Bronchial epithelial cell (primary cell): ENCODE data around the gene KRTAP1-3. TPM values are rescaled to one million over a fixed set of nuclear protein-coding genes. Genes with fewer than 3 reads are reported as not detected.

Source experiments
- DNase-seq: peaks from one replicate; pipeline ENCODE4 v3.0.0-alpha.2; 2010; ENCODE audit warnings: low read depth
- FAIRE-seq: peaks from 2 replicates; lab custom pipeline; 2011; peaks lifted over from hg19 to GRCh38; lab: Jason Lieb, UNC
- H3K27me3 ChIP-seq: 2 replicates; pipeline ENCODE4 v1.5.1; 2011; ENCODE audit warnings: low read length; ENCODE audit not compliant: control insufficient read depth, insufficient read depth
- H3K36me3 ChIP-seq: 2 replicates; pipeline ENCODE4 v1.5.1; 2011; ENCODE audit warnings: low read length; ENCODE audit not compliant: control insufficient read depth, insufficient read depth
- H3K4me3 ChIP-seq: 2 replicates; pipeline ENCODE4 v1.5.1; 2011; ENCODE audit warnings: mild to moderate bottlenecking, low read depth, low read length, control low read depth
- total RNA-seq: library from RNA; depleted of rRNA; stranded (reverse); fragments of >200 nt; gene quantifications from 2 replicates; pipeline ENCODE4 v1.2.1, GENCODE V29; 2014
- TF ChIP-seq, protein P1 (sequence below): IDR thresholded peaks from 2 replicates; pipeline ENCODE4 v1.5.1; 2011; ENCODE audit warnings: mild to moderate bottlenecking, moderate library complexity, low read length, control low read depth, inconsistent platforms; ENCODE audit not compliant: insufficient read depth, severe bottlenecking

Gene KRTAP1-3
- total RNA-seq, 1 donor from 2014 or later = not detected

GRCh38 chr17:41012326-41013120 lies 22.2 kb downstream of the KRTAP1-3 start:
- Histone ChIP-seq H3K36me3 (no peaks in the 10 kb centered on the region), H3K4me3 (no peak overlapping the region), H3K27me3 (no peaks in the 10 kb centered on the region)
- no peak for DNase-seq
- FAIRE-seq = no peak
- TF ChIP-seq, protein P1, sequence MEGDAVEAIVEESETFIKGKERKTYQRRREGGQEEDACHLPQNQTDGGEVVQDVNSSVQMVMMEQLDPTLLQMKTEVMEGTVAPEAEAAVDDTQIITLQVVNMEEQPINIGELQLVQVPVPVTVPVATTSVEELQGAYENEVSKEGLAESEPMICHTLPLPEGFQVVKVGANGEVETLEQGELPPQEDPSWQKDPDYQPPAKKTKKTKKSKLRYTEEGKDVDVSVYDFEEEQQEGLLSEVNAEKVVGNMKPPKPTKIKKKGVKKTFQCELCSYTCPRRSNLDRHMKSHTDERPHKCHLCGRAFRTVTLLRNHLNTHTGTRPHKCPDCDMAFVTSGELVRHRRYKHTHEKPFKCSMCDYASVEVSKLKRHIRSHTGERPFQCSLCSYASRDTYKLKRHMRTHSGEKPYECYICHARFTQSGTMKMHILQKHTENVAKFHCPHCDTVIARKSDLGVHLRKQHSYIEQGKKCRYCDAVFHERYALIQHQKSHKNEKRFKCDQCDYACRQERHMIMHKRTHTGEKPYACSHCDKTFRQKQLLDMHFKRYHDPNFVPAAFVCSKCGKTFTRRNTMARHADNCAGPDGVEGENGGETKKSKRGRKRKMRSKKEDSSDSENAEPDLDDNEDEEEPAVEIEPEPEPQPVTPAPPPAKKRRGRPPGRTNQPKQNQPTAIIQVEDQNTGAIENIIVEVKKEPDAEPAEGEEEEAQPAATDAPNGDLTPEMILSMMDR = no peak

GRCh38 chr17:41010441-41010840 lies 24.2 kb downstream of the KRTAP1-3 start:
- Histone ChIP-seq H3K4me3 (no peak overlapping the region), H3K27me3 (no peaks in the 10 kb centered on the region), H3K36me3 (no peaks in the 10 kb centered on the region)
- DNase-seq (no peak), FAIRE-seq (no peak)
- TF ChIP-seq, protein P1 = no peak

DNA sequence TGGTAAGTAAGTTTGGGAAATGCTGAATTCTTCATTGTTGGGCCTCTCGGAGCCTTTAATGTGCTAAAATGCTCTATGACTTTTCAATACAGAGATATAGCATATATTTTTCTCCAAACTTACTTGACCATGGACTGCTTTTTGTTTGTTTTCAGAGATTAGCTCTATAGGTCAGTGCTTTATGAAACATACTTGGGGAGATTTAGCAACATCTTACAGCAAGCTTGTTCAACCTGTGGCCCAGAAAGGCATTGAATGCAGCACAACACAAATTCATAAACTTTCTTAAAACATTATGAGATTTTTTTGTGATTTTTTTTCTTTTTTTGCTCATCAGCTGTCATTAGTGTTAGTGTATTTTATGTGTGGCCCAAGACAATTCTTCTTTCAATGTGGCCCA lies 24.7 kb downstream of the KRTAP1-3 start:
- DNase-seq = no peak
- TF ChIP-seq, protein P1 = no peak
- H3K36me3 ChIP-seq = no peaks in the 10 kb centered on the region
- H3K4me3 ChIP-seq = no peak overlapping the region
- H3K27me3 ChIP-seq = no peaks in the 10 kb centered on the region
- FAIRE-seq = no peak

DNA sequence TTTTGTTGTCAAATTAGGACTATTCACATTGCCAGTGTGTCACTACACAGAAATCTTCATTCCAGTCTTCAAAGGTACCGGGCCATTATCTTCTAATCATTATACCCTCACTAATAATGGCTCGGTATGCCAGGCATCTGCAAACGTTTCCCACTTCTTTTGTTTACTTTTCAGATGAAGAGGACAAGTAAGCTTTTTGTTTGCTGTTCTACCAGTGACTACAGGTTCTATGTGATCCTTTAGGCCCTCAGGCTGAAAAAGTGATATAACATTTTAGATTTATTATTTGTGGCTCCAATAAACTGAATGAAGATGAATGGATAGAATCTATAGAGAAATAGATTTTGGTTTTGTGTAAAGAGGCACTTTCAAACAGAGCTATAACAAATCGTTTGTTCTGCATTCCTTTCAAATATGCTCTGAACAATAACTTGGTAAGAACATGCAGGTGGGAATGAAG lies 25.3 kb downstream of the KRTAP1-3 start:
- no peaks in the 10 kb centered on the region for H3K36me3 ChIP-seq
- H3K4me3 ChIP-seq = no peak overlapping the region
- TF ChIP-seq, protein P1 = no peak
- no peaks in the 10 kb centered on the region for H3K27me3 ChIP-seq
- no peak for FAIRE-seq
- peak; percentile 45 for DNase-seq

GRCh38 chr17:41008811-41009210 lies 25.9 kb downstream of the KRTAP1-3 start, which contains the start of gene KRTAP3-1:
TSS of gene KRTAP3-1 (minus strand) at chr17:41009128. CDS start at chr17:41009074, 54 bp downstream.
- DNase-seq (no peak), FAIRE-seq (no peak)
- Histone ChIP-seq H3K36me3 (no peaks in the 10 kb centered on the region), H3K27me3 (no peaks in the 10 kb centered on the region), H3K4me3 (no peak within 1 kb of the TSS)
- TF ChIP-seq, protein P1 = no peak
